CD14-positive monocyte (primary cell): ENCODE results near the gene ERG. TPM values are rescaled to one million over a fixed set of nuclear protein-coding genes. Genes with fewer than 3 reads are reported as not detected.

Experiments used
- DNase-seq, 3 donors: peaks; one replicate each; pipeline ENCODE4 v3.0.0-alpha.2; 2011 to 2022
- H2AFZ ChIP-seq: 2 replicates; pipeline ENCODE4 v1.6.0; 2012; ENCODE audit warnings: mild to moderate bottlenecking, low read depth, low read length, inconsistent platforms; ENCODE audit not compliant: insufficient read depth, poor library complexity, severe bottlenecking
- H3K27ac ChIP-seq, 2 donors: 1 replicate in 1 of 2; 2 replicates in 1 of 2; pipeline ENCODE4 v1.5.1; 2012 to 2013; ENCODE audit warnings: low read length in 2 of 2, control low read depth in 1 of 2, inconsistent platforms in 1 of 2, low read depth in 1 of 2, mild to moderate bottlenecking in 1 of 2
- H3K27me3 ChIP-seq, 2 donors: one replicate each; pipeline versions ENCODE4 v1.6.0 to v1.6.1; 2011 to 2013; ENCODE audit warnings: low read length in 2 of 2; ENCODE audit not compliant: control insufficient read depth in 2 of 2, insufficient read depth in 2 of 2
- H3K36me3 ChIP-seq, 2 donors: replicated peaks in 1 of 2; 1 replicate in 1 of 2; 2 replicates in 1 of 2; pipeline versions ENCODE4 v1.5.1 to v1.6.1; 2012 to 2013; ENCODE audit warnings: low read length in 2 of 2, control low read depth in 1 of 2, inconsistent platforms in 1 of 2, mild to moderate bottlenecking in 1 of 2; ENCODE audit not compliant: insufficient read depth in 2 of 2, control insufficient read depth in 1 of 2
- H3K4me1 ChIP-seq, 2 donors: 1 replicate in 1 of 2; 2 replicates in 1 of 2; pipeline versions ENCODE4 v1.5.1 to v1.6.1; 2012 to 2013; ENCODE audit warnings: low read length in 2 of 2, control low read depth in 1 of 2, inconsistent platforms in 1 of 2, mild to moderate bottlenecking in 1 of 2, moderate library complexity in 1 of 2; ENCODE audit not compliant: insufficient read depth in 2 of 2, control insufficient read depth in 1 of 2
- H3K4me2 ChIP-seq: replicated peaks from 2 replicates; pipeline ENCODE3; 2012; ENCODE audit warnings: low read length, moderate library complexity, mild to moderate bottlenecking; ENCODE audit not compliant: poor library complexity, severe bottlenecking; ENCODE audit errors: extremely low read depth
- H3K4me3 ChIP-seq, 3 experiments: fragments of 200-600 bp in 1 of 3; sonication (generic) in 1 of 3; replicated peaks in 1 of 3; 1 replicate in 2 of 3; 2 replicates in 1 of 3; pipeline ENCODE4 v1.5.1; 2011 to 2013; ENCODE audit warnings: low read length in 3 of 3, mild to moderate bottlenecking in 3 of 3, control low read depth in 2 of 3, low read depth in 2 of 3, inconsistent platforms in 1 of 3, moderate library complexity in 1 of 3
- H3K79me2 ChIP-seq: 2 replicates; pipeline ENCODE4 v1.6.0; 2012; ENCODE audit warnings: mild to moderate bottlenecking, control low read depth, inconsistent platforms, low read length, moderate library complexity; ENCODE audit not compliant: insufficient read depth
- H3K9ac ChIP-seq: 2 replicates; pipeline ENCODE4 v1.6.0; 2017; ENCODE audit warnings: low read length, mild to moderate bottlenecking; ENCODE audit not compliant: insufficient read depth, poor library complexity, severe bottlenecking
- H3K9me3 ChIP-seq, 2 donors: replicated peaks in 1 of 2; 1 replicate in 1 of 2; 2 replicates in 1 of 2; pipeline versions ENCODE4 v1.5.1 to v1.6.1; 2012 to 2013; ENCODE audit warnings: low read length in 2 of 2, control low read depth in 1 of 2; ENCODE audit not compliant: control insufficient read depth in 1 of 2, insufficient read depth in 1 of 2
- H4K20me1 ChIP-seq: 2 replicates; pipeline ENCODE4 v1.6.0; 2012; ENCODE audit warnings: mild to moderate bottlenecking, low read length, control low read depth, moderate library complexity; ENCODE audit not compliant: insufficient read depth
- H3K27ac Mint-ChIP-seq, 7 donors: one replicate each; pipeline ENCODE4 v1.8.0; 2020; ENCODE audit warnings: mild to moderate bottlenecking in 7 of 7, mixed read lengths in 7 of 7, moderate library complexity in 6 of 7, inconsistent platforms in 2 of 7
- H3K27me3 Mint-ChIP-seq, 3 donors: one replicate each; pipeline ENCODE4 v1.8.0; 2021 to 2022; ENCODE audit warnings: low read depth in 3 of 3, mild to moderate bottlenecking in 3 of 3, mixed read lengths in 3 of 3, moderate library complexity in 3 of 3, inconsistent platforms in 1 of 3
- H3K36me3 Mint-ChIP-seq, 2 donors: one replicate each; pipeline ENCODE4 v1.8.0; 2020; ENCODE audit warnings: mixed read lengths in 2 of 2, inconsistent platforms in 1 of 2, mild to moderate bottlenecking in 1 of 2
- H3K4me1 Mint-ChIP-seq: one replicate; pipeline ENCODE4 v1.8.0; 2020; ENCODE audit warnings: mild to moderate bottlenecking, mixed read lengths
- H3K4me3 Mint-ChIP-seq, 2 donors: one replicate each; pipeline ENCODE4 v1.8.0; 2020; ENCODE audit warnings: mild to moderate bottlenecking in 2 of 2, mixed read lengths in 2 of 2, moderate library complexity in 1 of 2
- H3K9me3 Mint-ChIP-seq, 7 donors: one replicate each; pipeline ENCODE4 v1.8.0; 2020 to 2022; ENCODE audit warnings: mixed read lengths in 7 of 7, mild to moderate bottlenecking in 6 of 7, moderate library complexity in 6 of 7, inconsistent platforms in 2 of 7
- CTCF ChIP-seq: fragments of 200-600 bp; IDR thresholded peaks from one replicate; pipeline ENCODE4 v1.8.0; 2022; ENCODE audit warnings: antibody characterized with exemption, mild to moderate bottlenecking
- WGBS: methylation state at CpG from one replicate; pipeline ENCODE4 v1.1.5; 2013; ENCODE audit warnings: missing lambda C conversion rate; ENCODE audit not compliant: insufficient coverage; 5-methylcytosine and 5-hydroxymethylcytosine counted together
- intact Hi-C, 2 donors: fragments of 100-400 bp; cut with micrococcal nuclease; formaldehyde crosslinking; loops; one replicate each; pipeline versions ENCODE4 v1.15.0 to v1.15.1; 2023
- polyA plus RNA-seq, 3 donors: library from polyadenylated mRNA; depleted of rRNA in 1 of 3; unstranded in 2 of 3; stranded (reverse) in 1 of 3; fragments of 300-500 nt in 2 of 3; fragments of >200 nt in 1 of 3; fragmentation: Illumina TruSeq in 2 of 3; gene quantifications; 1 replicate in 2 of 3; 2 replicates in 1 of 3; pipeline ENCODE4 v1.2.3, GENCODE V29; 2012 to 2021

The ERG gene
- polyA plus RNA-seq, 3 donors = 0.16 to 0.22 TPM; not detected in 1

DNA sequence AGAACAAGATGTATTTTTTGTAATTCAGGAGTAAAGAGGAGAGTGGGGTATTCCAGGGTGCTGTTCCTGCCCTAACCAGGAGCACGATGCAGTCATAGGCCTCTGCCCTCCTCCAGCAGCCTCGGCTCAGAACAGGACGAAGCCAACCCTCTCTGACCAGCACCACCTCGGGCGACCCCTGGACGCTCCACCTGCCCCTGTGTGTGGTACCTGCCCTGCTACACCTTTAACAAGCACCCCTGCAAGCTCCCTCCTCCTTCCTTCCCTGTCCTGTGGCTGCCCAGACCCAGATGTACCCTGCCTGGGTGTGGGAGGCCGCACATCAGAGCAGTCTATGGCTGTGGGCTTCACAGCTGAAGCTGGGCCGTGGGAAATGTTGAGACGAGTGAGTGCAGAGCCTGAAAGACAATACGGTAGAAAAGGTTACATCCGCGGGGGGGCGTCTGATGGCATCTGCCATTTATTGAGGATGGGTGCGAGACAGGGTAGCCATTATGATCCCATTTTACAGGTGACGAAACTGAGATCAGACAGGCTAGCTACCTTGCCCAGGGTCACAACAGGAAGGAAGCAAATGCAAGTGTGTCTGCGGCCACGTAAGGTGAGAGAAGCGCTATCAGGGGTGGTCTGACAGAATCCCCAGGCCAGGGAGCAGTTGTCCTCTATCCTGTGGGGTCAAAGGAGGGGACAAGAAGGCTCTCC is 4.6 kb downstream of the ERG start:
- intact Hi-C loops = no loop called here
- Mint-ChIP-seq H3K27me3 (no peaks in the 10 kb centered on the region), H3K9me3 (peaks cover 0 to 2% (median 0%) of the 10 kb centered on the region in 7 donors), H3K4me3 (peak overlapping the region; percentile 53 to 57), H3K27ac (peak overlapping the region in 3 of 7 donors; percentile 20 to 72 (median 31)), H3K4me1 (peaks cover 92% of the 10 kb centered on the region), H3K36me3 (no peaks in the 10 kb centered on the region)
- Histone ChIP-seq H3K9ac (peak overlapping the region; percentile 18), H2AFZ (peak overlapping the region; percentile 79), H3K27ac (peak overlapping the region in 1 of 2 donors; percentile 7), H3K27me3 (no peaks in the 10 kb centered on the region), H3K4me3 (peak overlapping the region in 2 of 3 experiments; percentile 14 to 58), H4K20me1 (no peaks in the 10 kb centered on the region), H3K79me2 (peaks cover 87% of the 10 kb centered on the region), H3K9me3 (no peaks in the 10 kb centered on the region), H3K4me1 (peaks cover 54 to 77% of the 10 kb centered on the region in 2 donors), H3K36me3 (no peaks in the 10 kb centered on the region), H3K4me2 (peak overlapping the region; percentile 67)
- DNase-seq = no peak
- WGBS = 35% methylated on average over 18 of the region's 18 CpGs
- no peak for TF ChIP-seq CTCF

DNA sequence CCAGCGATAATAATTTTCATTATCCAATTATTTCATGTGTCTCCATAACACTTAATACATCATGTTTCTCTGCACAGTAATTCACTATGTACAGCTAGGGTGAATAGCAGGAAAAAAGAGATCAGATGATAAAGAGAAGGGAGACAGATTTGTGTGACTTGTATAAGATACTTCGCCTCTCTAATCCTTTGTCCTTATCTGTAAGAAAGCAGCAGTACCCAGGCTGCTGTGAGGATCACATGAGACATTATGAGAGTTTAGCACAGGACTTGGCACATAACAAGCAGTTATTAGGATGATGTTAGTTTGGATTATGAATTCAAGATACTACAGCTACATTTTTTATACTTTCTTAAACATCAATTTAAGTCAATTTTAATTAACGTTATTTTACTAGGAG is 6.3 kb downstream of the ERG start:
- peaks cover 84% of the 10 kb centered on the region for H3K79me2 ChIP-seq
- Mint-ChIP-seq H3K9me3 (peaks cover 0 to 2% (median 0%) of the 10 kb centered on the region in 7 donors), H3K4me1 (peaks cover 91% of the 10 kb centered on the region), H3K4me3 (no peak overlapping the region), H3K36me3 (no peaks in the 10 kb centered on the region), H3K27me3 (no peaks in the 10 kb centered on the region), H3K27ac (no peak overlapping the region)
- no peaks in the 10 kb centered on the region for H4K20me1 ChIP-seq
- H3K27ac ChIP-seq = no peak overlapping the region
- peaks cover 45 to 74% of the 10 kb centered on the region in 2 donors for H3K4me1 ChIP-seq
- intact Hi-C loops = no loop called here
- H3K27me3 ChIP-seq = no peaks in the 10 kb centered on the region
- no peaks in the 10 kb centered on the region for H3K36me3 ChIP-seq
- no peak for TF ChIP-seq CTCF
- WGBS = no CpG with 5 or more reads among the region's 3 CpGs
- no peak overlapping the region for H3K4me3 ChIP-seq
- H3K4me2 ChIP-seq = no peak overlapping the region
- H2AFZ ChIP-seq = no peak overlapping the region
- H3K9ac ChIP-seq = no peak overlapping the region
- no peak for DNase-seq
- H3K9me3 ChIP-seq = no peaks in the 10 kb centered on the region
